ENCODE measurements around the gene RFX8.
"Not testable (repeated sequence)": the region's sequence is repeated elsewhere in the genome, so short reads cannot be mapped to it uniquely, and the experiment has no call there.

The RFX8 gene

DNA sequence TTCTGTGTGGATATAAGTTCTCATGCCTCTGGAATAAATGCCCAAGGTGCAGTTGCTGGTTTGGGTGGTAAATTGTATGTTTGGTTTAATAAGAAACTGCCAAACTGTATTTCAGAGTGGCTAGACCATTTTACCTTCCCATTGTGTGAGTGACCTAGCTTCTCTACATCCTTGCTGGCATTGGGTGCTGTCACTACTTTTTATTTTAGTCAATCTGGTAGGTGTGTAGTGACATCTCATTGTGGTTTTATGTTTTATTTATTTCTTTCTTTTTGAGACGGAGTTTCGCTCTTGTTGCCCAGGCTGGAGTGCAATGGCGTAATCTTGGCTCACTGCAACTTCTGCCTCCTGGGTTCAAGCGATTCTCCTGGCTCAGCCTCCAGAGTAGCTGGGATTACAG is 36.4 kb downstream of the RFX8 start:
- not testable (repeated sequence) for DNase-seq

GRCh38 chr2:101435001-101435862 is 39.7 kb downstream of the RFX8 start:
- no peak for DNase-seq

DNA sequence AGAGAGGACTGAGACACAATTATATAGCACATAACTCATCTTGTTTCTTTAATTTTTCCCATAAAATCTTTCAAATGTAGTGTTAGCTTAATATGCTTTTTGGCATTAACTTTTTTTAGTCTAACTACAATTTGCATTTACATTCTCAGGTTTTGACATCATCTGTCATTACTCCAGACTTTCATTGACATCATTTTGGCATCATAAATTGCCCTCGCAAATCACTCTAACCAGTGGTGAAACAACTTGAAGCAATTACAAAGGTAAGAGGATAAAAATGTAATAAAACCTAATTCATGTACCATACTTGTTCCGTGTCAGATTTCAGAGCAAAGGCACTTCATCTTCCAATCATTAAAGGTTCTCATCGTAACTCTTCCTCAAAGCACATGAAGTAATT is 41.4 kb downstream of the RFX8 start:
- no peak for DNase-seq

- no peak for DNase-seq
Measured at GRCh38 chr2:101432411-101433181, 42.3 kb downstream of the RFX8 start.

DNA sequence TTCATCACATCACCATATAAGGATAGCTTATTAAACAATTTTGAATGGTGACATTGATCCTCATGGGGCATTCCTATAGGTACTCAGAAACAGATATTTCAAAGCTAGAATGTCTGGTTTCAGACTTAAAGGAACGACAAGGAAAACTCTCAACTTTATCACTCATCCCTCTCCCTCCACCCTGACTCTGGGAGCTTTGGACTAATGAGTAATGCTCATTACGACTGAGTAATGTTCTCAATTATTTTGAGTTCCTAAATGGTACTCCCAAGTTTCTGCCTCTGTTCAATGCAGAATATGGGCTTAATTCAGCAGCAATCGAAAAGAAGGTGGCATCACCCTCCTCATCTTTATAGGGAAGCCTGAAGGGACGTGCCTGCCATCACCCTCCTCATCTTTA is 43.4 kb downstream of the RFX8 start:
- no peak for DNase-seq

DNA sequence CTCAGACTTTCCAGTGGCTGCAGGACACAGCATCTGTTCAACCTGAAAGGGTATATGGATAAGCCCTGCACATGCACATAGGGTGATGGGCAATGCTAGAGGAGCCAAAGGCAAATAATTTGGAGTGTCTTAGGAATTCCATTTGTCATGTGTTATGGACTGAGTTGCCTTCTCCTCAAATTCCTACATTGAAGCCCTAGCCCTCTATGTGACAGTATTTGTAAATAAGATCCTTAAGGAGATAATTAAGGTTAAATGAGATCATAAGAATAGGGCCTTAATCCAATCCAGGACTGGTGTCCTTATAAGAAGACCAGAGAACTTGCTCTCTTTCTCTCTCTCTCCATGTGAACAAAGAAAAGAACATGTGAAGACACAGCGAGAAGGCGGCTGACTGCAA is 44.8 kb downstream of the RFX8 start:
- DNase-seq = no peak

DNA sequence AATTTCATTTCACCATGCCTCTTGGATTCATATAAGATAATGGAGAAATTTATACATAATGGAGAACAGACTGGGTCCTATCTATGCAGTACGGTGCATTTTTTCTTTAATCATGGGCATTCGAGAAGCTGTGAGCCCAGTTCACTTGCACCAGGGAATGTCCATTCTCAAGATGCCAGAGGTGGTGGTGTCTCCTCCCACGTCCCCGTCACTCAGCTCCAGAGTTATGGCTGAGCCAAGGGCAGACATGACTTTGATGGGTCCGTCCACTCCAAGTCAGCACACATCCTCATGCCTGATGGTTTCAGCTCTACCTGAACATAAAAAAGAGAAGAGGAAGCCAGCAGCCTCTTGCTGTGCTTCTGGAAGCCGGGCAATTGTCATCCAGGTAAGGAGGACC is 45.5 kb downstream of the RFX8 start:
- DNase-seq = no peak

DNA sequence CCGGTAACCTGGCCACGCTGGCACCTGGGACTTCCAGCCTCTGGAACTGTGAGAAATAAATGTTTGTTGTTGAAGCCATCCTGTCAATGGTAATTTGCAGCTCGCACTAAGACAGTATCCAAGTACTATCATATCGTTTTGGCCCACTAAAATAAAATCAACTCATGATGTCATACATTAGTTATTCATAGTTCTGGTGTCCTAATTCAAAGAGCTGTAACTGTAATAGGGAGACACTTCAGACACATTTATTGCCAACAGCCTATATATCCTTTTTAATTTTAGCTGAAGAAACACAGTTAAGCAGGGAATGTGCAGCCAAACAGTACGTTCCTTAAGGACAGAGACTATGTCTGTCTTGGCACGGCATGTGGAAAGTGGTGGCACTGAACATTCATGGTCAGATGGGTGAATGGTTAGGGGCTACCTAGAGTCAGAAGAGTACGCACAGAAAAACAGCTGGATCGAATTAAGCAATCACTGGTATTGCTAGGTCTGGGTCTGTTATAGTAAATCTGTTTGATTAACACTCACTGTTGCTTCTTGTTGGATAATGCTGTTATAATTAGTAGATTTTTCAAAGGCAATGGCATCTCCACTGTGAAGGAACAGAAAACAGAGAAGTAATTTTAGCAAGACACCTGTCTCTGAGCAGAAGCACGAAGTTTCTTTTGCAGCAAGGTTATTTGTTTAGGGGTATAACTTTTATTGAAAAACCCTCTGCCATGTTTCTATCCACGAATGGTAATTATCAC is 46.3 kb downstream of the RFX8 start:
- no peak for DNase-seq

- DNase-seq = no peak
Measured at GRCh38 chr2:101427743-101428142, 47.2 kb downstream of the RFX8 start.

- no peak for DNase-seq
Measured at GRCh38 chr2:101427240-101427639, 47.7 kb downstream of the RFX8 start.

DNA sequence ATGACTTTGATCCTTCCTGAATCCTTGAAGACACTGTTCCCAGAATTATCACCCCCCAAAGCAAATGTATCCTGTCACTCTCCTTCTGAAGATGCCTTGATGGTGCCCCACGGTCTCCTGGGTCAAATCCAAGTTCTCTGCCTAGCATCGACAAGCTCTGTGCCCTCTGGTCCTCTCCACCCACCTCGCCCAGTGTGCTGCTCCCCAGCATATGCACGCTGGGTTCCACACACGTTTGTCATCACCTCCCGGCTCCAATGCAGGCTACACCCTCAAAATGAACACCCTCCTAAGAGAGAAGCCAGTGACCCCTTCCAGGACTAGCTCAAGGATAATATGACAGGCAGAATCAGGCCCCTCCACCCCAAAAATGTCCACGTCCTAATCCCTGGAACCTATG is 48.1 kb downstream of the RFX8 start:
- no peak for DNase-seq

DNA sequence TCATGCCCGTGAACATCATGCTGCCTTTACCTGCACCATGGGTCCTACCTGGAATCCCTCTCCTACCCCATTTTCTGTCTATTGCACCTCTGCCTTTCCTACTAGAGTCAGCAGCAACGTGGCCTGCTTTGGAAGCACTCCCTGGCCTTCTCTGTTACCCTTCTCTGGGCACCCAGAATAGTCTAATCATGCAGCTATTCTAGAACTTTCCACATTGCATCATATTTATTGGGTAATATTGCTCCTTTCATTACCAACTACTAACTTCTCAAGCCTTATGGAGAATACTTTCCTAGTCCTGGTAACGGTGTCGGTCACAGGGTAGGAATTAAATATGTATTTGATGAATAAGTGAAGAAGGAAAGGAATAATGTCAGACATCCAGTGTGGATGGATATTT is 54.3 kb downstream of the RFX8 start:
- DNase-seq = no peak

DNA sequence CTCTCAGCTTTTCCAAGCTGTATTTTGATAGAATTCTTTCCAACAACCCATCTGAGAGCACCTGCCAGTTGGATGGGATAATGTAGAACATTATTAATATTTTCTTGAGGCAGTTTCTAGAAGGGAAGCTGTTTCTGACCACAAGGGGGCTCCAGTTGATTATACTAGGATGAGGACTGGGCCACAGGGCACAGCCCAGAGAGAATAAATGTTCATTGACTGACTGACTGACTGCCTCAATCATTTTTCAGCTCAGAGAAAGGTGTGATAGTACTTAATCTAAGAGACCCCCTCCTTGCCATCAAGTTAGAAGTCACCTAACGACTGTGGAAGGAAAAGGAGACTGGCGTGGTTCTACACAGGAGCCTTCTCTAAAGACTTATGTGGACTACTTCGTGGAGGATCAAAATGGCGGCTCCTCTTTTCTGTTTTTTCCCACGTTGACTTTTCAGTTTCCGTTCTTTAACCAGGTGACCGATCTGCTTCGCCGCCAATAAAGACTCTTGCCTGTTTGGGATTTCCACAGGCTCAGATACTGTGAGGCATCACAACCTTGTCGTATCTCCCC is 55.7 kb downstream of the RFX8 start:
- DNase-seq = peak; percentile 26

- no peak for DNase-seq
Measured at GRCh38 chr2:101418460-101419095, 56.3 kb downstream of the RFX8 start.

- DNase-seq = no peak
Measured at GRCh38 chr2:101416609-101417008, 58.3 kb downstream of the RFX8 start.

- no peak for DNase-seq
Measured at GRCh38 chr2:101415884-101416283, 59.0 kb downstream of the RFX8 start.

- no peak for DNase-seq
Measured at GRCh38 chr2:101415220-101415619, 59.7 kb downstream of the RFX8 start.

DNA sequence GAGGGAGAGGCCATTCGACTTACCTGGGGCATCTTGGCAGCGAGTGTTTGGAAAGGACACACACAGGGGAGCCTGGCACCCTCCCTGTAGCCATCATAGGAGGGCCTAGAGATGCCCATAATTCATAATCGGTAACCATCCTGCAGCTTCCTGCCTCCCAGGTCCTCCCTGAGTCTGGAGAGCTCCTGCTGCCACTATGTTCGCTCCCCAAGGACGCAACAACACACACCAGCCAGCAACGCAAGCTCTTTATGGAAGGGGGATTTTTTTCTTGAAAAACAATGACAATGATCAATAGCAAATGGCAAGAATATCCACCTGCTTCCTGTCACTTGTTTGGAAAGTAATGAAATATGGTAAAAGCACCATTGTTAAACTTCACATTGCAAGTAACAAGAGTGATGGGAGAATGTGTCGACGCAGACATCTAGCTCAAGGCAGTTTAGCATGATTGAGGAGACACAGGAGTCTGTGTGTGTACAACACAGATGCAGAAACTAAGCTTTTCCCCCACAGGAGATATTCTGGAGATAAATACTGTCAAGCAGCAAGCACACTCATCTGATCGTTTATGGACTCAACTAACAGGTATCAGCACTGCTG is 62.7 kb downstream of the RFX8 start:
- no peak for DNase-seq

- DNase-seq = no peak
Measured at GRCh38 chr2:101410746-101411145, 64.2 kb downstream of the RFX8 start.

GRCh38 chr2:101410114-101410513 is 64.8 kb downstream of the RFX8 start:
- DNase-seq = no peak

- DNase-seq = no peak
Measured at GRCh38 chr2:101409699-101410098, 65.2 kb downstream of the RFX8 start.

- no peak for DNase-seq
Measured at GRCh38 chr2:101408925-101409324, 66.0 kb downstream of the RFX8 start.

All from DMS 273 treated with DMSO at 0.1 percent for 48 hours (cell line).